ENCODE data around the gene BYSL. TPM values are rescaled to one million over a fixed set of nuclear protein-coding genes. Genes with fewer than 3 reads are reported as not detected.

BYSL gene, protein sequence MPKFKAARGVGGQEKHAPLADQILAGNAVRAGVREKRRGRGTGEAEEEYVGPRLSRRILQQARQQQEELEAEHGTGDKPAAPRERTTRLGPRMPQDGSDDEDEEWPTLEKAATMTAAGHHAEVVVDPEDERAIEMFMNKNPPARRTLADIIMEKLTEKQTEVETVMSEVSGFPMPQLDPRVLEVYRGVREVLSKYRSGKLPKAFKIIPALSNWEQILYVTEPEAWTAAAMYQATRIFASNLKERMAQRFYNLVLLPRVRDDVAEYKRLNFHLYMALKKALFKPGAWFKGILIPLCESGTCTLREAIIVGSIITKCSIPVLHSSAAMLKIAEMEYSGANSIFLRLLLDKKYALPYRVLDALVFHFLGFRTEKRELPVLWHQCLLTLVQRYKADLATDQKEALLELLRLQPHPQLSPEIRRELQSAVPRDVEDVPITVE
- 39.5 and 43.2 TPM in 2 replicates for total RNA-seq

DNA sequence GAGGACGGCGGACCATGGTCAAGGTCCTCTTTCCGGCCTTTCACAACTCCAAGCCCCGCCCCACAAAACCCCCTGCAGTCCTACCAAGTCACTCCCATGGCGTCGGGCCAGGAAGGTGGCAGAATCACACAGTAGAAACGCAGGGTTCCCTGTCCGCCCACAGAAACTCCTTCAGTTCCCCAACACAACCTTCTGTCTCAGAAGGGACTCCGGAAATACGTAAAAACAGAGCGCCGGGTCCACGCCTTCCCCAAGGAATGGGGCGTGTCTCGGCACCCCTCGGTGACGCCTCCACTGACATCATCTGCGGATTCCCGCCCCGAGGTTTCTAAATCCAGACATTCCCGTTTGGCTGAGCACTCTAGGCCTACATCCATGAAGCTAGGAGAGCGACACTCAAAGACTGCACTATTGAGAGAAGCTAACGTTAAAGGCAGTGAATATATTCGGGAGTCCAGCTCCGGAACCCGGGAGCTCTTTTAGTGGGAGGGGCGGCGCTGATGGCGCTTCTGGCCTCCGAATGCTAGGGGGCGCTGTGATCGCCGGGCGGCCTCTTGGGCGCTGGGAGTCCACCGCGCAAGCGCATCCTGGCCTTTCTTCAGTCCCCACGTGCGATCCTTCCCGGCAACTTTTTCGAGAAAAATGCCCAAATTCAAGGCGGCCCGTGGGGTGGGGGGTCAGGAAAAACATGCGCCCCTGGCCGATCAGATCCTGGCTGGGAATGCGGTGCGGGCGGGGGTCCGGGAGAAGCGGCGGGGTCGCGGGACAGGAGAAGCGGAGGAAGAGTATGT lies at the start of gene BYSL, which contains the start of gene MED20:
Gene BYSL (plus strand): TSS at position 579 of the 791 bp plus-strand sequence. CDS start 64 bp downstream, at position 643.
Gene MED20 (minus strand): TSS at position 219 of the 791 bp plus-strand sequence. CDS start 121 bp downstream, at position 98.
- H3K4me1 Mint-ChIP-seq = peaks cover 49% of the 10 kb centered on the region
- peaks cover 53% of the 10 kb centered on the region for H3K36me3 Mint-ChIP-seq (ENCODE audit: low read depth)
- intact Hi-C loops (cut with micrococcal nuclease) = loop anchor here (1.0 to 10.0 kb wide), 9 partner anchors 15 to 644 kb away; partner anchors contain the start of genes CCND3, MRPS10, TAF8 and TOMM6
- H3K9me3 Mint-ChIP-seq = no peaks in the 10 kb centered on the region
- TF ChIP-seq, protein P1, sequence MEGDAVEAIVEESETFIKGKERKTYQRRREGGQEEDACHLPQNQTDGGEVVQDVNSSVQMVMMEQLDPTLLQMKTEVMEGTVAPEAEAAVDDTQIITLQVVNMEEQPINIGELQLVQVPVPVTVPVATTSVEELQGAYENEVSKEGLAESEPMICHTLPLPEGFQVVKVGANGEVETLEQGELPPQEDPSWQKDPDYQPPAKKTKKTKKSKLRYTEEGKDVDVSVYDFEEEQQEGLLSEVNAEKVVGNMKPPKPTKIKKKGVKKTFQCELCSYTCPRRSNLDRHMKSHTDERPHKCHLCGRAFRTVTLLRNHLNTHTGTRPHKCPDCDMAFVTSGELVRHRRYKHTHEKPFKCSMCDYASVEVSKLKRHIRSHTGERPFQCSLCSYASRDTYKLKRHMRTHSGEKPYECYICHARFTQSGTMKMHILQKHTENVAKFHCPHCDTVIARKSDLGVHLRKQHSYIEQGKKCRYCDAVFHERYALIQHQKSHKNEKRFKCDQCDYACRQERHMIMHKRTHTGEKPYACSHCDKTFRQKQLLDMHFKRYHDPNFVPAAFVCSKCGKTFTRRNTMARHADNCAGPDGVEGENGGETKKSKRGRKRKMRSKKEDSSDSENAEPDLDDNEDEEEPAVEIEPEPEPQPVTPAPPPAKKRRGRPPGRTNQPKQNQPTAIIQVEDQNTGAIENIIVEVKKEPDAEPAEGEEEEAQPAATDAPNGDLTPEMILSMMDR (IDR thresholded peaks at IDR 0.05) = peak; percentile 24
- H3K4me3 Mint-ChIP-seq = peak within 1 kb of the TSS; percentile 98
- H3K27ac Mint-ChIP-seq = peak within 1 kb of the TSS; percentile 98
- ChIA-PET CTCF (interaction anchor here (0.6 to 3.4 kb wide), 21 partner anchors 9 to 296 kb away, joined by 3 to 43 read pairs (median 5); partner anchors contain the start of genes CCND3, MRPS10, TAF8 and TOMM6), POLR2A (interaction anchor here (0.6 to 3.4 kb wide), 29 partner anchors 9 to 1681 kb away, joined by 3 to 48 read pairs (median 6); partner anchors contain the start of genes CCND3, TAF8, TOMM6 and USP49)
- H3K27me3 Mint-ChIP-seq = no peaks in the 10 kb centered on the region
- ATAC-seq (ENCODE audit: low read depth) (peak; percentile 91), DNase-seq (peak; percentile 95)

DNA sequence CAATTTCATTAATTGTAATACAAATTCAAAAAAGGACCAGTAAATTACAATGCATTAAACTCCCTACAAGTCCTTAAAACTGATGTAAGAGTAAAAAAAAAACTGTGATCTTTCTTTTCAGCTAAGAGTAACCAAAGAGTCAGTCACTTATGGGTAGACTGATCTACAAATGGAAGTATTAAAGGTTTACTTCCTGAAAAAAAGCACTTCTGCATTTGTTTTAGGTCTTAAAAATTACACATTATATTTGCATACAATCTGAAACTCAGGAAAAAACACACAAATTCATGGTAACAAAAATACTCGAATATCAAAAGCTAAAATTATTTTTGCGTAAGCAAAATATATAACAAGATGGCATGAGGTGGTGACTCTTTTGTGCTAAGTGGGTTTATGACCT lies 49.6 kb upstream of the BYSL start:
- no peaks in the 10 kb centered on the region for H3K9me3 Mint-ChIP-seq
- ATAC-seq (ENCODE audit: low read depth) (no peak), DNase-seq (no peak)
- ChIA-PET CTCF (no interaction called here), POLR2A (interaction anchor here (0.6 to 1.5 kb wide), 3 partner anchors 24 to 84 kb away, joined by 3 to 4 read pairs (median 3); partner anchors contain the start of genes MED20 and TOMM6)
- intact Hi-C loops (cut with micrococcal nuclease) = loop anchor here (10.0 kb wide), 1 partner anchor 57 kb away; no protein-coding TSS in a partner anchor
- H3K4me1 Mint-ChIP-seq = peaks cover 42% of the 10 kb centered on the region
- TF ChIP-seq, protein P1 (IDR thresholded peaks at IDR 0.05) = no peak
- H3K27ac Mint-ChIP-seq = no peak overlapping the region
- H3K36me3 Mint-ChIP-seq (ENCODE audit: low read depth) = no peaks in the 10 kb centered on the region
- no peaks in the 10 kb centered on the region for H3K27me3 Mint-ChIP-seq
- H3K4me3 Mint-ChIP-seq = peak overlapping the region; percentile 4

DNA sequence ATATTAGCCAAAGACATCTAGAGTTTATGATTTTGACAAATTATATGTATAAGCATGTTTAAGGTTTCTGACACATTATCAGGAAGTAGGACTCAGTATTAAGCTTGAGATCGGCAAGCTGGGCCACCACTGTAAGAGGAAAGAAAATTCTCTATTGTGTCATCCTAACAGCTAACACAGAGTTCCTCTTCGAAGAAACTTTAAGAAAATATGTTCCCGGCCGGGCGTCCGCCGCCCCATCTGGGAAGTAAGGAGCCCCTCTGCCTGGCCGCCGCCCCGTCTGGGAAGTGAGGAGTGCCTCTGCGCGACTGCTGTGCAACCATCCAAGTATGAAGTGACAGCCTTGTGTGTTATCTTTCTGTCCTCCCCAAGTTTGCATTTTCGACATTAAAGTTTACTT lies 49.2 kb upstream of the BYSL start:
- no peak overlapping the region for H3K27ac Mint-ChIP-seq
- TF ChIP-seq, protein P1 (IDR thresholded peaks at IDR 0.05) = no peak
- ChIA-PET CTCF (no interaction called here), POLR2A (interaction anchor here (1.5 kb wide), 2 partner anchors 24 to 85 kb away, joined by 3 to 4 read pairs; partner anchors contain the start of gene TOMM6)
- no peaks in the 10 kb centered on the region for H3K9me3 Mint-ChIP-seq
- H3K4me1 Mint-ChIP-seq = peaks cover 42% of the 10 kb centered on the region
- DNase-seq (no peak), ATAC-seq (ENCODE audit: low read depth) (no peak)
- no peaks in the 10 kb centered on the region for H3K36me3 Mint-ChIP-seq (ENCODE audit: low read depth)
- intact Hi-C loops (cut with micrococcal nuclease) = loop anchor here (10.0 kb wide), 1 partner anchor 57 kb away; no protein-coding TSS in a partner anchor
- H3K4me3 Mint-ChIP-seq = no peak overlapping the region
- H3K27me3 Mint-ChIP-seq = no peaks in the 10 kb centered on the region

DNA sequence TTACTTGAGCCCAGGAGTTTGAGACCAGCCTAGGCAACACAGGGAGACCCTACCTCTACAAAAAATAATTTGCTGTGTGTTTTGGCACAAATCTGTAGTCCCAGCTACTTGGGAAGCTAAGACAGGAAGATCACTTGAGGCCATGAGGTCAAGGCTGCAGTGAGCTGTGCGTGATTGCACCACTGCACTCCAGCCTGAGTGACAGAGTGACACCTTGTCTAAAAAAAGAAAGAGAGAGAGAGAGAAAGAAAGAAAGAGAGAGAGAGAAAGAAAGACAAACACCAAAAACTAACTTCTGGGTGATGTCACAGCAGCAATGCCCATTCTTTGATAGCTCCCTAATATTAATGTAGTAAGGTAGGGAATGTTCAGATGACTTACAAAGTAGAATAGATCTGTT lies 46.6 kb upstream of the BYSL start:
- POLR2A ChIA-PET = no interaction called here
- no peak overlapping the region for H3K27ac Mint-ChIP-seq

More for the DNA sequence above, 46.6 kb upstream of the BYSL start:
- no peaks in the 10 kb centered on the region for H3K27me3 Mint-ChIP-seq
- CTCF ChIA-PET = no interaction called here
- H3K36me3 Mint-ChIP-seq (ENCODE audit: low read depth) = no peaks in the 10 kb centered on the region
- H3K4me3 Mint-ChIP-seq = no peak overlapping the region
- intact Hi-C loops (cut with micrococcal nuclease) = loop anchor here (10.0 kb wide), 1 partner anchor 60 kb away; no protein-coding TSS in a partner anchor
- DNase-seq = no peak
- TF ChIP-seq, protein P1 (IDR thresholded peaks at IDR 0.05) = no peak
- no peaks in the 10 kb centered on the region for H3K9me3 Mint-ChIP-seq
- peaks cover 31% of the 10 kb centered on the region for H3K4me1 Mint-ChIP-seq
- ATAC-seq (ENCODE audit: low read depth) = no peak
